Retina (tissue), 1 donor: ENCODE results near the gene ZNF280B.
"Not testable (repeated sequence)": the region's sequence is repeated elsewhere in the genome, so short reads cannot be mapped to it uniquely, and the experiment has no call there.

ENCODE experiments used
- DNase-seq: peaks from one replicate; pipeline ENCODE4 v3.0.0-alpha.2; 2016

The ZNF280B gene

GRCh38 chr22:22534604-22535415 lies 26.3 kb upstream of the ZNF280B start:
- DNase-seq = no peak

GRCh38 chr22:22533863-22534262 lies 25.3 kb upstream of the ZNF280B start:
- no peak for DNase-seq

DNA sequence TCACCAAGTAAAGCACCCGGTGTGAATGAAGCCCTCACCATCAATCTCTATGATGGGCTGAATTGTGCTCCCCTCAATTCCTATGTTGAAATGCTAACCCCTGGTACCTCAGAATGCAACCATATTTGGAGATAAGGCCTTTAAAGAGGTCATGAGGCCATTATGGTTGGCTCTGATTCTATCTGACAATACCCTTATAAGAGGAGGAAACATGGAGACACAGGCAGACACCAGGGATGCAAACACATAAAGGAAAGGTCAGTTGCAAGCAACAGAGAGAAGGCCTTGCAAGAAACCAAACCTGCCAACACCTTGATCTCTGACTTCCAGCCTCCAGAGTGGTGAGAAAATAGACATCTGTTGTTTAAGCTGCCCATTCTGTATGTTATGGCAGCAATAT lies 24.9 kb upstream of the ZNF280B start:
- DNase-seq = no peak

DNA sequence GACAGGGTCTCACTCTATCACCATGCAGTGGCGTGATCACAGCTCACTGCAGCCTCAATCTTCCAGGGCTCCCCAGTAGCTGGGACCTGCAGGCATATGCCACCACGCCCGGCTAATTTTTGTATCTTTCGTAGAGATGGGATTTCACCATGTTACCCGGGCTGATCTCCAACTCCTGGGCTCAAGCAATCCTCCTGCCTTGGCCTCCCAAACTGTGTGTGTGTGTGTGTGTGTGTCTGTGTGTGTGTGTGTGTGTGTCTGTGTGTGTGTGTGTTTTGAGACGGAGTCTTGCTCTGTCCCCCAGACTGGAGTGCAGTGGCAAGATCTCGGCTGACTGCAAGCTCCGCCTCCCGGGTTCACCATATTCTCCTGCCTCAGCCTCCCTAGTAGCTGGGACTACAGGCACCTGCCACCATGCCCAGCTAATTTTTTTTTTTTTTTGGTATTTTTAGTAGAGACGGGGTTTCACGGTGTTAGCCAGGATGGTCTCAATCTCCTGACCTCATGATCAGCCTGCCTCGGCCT lies 24.1 kb upstream of the ZNF280B start:
- not testable (repeated sequence) for DNase-seq

GRCh38 chr22:22531770-22532546 lies 23.4 kb upstream of the ZNF280B start:
- DNase-seq = no peak

- no peak for DNase-seq
These were observed 20.2 kb upstream of the ZNF280B start for GRCh38 chr22:22528780-22529179.

GRCh38 chr22:22527312-22527711 lies 18.8 kb upstream of the ZNF280B start:
- no peak for DNase-seq

GRCh38 chr22:22526125-22526912 lies 17.8 kb upstream of the ZNF280B start:
- no peak for DNase-seq

DNA sequence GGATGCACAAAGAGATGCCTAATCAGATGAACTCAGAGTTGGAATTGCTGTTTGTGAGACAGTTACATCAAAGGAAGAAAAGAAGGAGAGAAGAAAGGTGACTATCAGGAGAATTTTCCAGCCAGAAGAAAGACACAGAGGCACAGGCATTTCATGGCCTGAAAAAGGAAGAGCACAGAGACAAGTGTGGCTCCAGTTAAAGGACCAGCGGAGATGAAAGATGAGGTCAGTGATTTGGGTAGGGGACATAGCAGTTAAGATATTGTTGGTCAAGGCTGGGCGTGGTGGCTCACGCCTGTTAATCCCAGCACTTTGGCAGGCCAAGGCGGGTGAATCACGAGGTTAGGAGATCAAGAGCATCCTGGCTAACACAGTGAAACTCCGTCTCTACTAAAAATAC lies 15.0 kb upstream of the ZNF280B start:
- no peak for DNase-seq

DNA sequence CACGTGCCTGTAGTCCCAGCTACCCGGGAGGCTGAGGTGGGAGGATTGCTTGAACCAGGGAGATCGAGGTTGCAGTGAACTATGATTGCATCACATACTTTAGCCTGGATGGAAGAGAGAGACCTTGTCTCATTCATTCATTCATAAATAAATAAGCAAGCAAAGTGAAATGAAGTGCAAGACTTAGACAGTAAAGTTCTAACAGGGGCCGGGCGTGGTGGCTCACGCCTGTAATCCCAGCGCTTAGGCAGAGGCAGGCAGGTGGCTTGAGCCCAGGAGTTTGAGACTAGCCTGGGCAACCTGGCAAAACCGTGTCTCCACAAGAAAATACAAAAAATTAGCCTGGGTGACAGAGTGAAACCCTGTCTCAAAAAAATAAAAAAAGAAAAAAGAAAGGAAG lies 13.1 kb upstream of the ZNF280B start:
- DNase-seq = no peak

- no peak for DNase-seq
These were observed 12.4 kb upstream of the ZNF280B start for GRCh38 chr22:22520667-22521602.

- DNase-seq = no peak
These were observed 11.6 kb upstream of the ZNF280B start, which contains the start of gene ZNF280A for GRCh38 chr22:22520020-22520656. Gene ZNF280A, minus strand, starts transcription at chr22:22520270. Its CDS starts 4,640 bp downstream, at chr22:22515630.

- DNase-seq = no peak
These were observed 11.0 kb upstream of the ZNF280B start for GRCh38 chr22:22519591-22519990.

DNA sequence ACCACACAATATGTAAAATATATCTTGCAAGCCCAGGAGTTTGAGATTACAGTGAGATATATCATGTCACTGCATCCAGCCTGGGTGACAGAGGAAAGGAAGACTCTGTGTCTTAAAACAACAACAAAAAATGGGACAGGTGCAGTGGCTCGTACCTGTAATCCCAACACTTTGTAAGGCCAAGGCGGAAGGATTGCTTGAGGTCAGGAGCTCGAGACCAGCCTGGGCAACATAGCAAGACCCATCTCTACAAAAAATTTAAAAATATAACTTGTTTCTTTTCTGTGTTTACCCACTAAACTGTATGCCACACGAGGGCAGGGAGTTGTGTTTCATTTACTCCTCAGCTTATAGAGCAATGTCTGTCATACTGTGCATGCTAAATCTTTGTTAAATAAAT lies 8.4 kb upstream of the ZNF280B start:
- no peak for DNase-seq

- no peak for DNase-seq
These were observed 7.3 kb upstream of the ZNF280B start for GRCh38 chr22:22515890-22516289.

GRCh38 chr22:22514431-22514830 lies 5.9 kb upstream of the ZNF280B start:
- DNase-seq = not testable (repeated sequence)

- DNase-seq = no peak
These were observed 5.1 kb upstream of the ZNF280B start for GRCh38 chr22:22513619-22514018.

- no peak for DNase-seq
These were observed 4.4 kb upstream of the ZNF280B start for GRCh38 chr22:22512951-22513350.

DNA sequence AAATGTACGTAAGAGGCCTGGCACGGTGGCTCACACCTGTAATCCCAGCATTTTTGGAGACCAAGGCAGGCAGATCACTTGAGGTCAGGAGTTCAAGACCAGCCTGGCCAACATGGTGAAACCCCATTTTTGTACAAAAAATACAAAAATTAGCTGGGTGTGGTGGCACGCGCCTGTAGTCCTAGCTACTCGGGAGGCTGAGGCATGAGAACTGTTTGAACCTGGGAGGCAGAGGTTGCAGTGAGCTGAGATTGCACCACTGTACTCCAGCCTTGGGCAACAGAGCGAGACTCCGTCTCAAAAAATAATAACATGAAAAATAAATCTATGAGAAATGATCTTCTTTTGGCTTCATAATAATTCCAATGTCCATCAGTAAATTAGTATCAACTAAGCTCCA lies 2.3 kb upstream of the ZNF280B start:
- DNase-seq = not testable (repeated sequence)

GRCh38 chr22:22509912-22510311 lies 1.4 kb upstream of the ZNF280B start:
- not testable (repeated sequence) for DNase-seq

- no peak for DNase-seq
These were observed 734 bp downstream of the ZNF280B start for GRCh38 chr22:22507743-22508273.
